Thymus (tissue), 11 donors: ENCODE measurements around the gene ZNF747. TPM values are rescaled to one million over a fixed set of nuclear protein-coding genes. Genes with fewer than 3 reads are reported as not detected.
A peak's percentile ranks its signal among the peaks of the same experiment; 100 is the strongest.
"Not testable (repeated sequence)": the region's sequence is repeated elsewhere in the genome, so short reads cannot be mapped to it uniquely, and the experiment has no call there.

Source experiments
- DNase-seq, 9 donors: peaks; one replicate each; pipeline ENCODE4 v3.0.0-alpha.2; 2013; ENCODE audit warnings: low spot score in 9 of 9, low read depth in 6 of 9, missing footprints in 1 of 9
- H3K27ac ChIP-seq, 2 donors: one replicate each; pipeline ENCODE4 v1.5.1; 2013; ENCODE audit warnings: control low read depth in 1 of 2, low read depth in 1 of 2, low read length in 1 of 2, mild to moderate bottlenecking in 1 of 2, moderate library complexity in 1 of 2
- H3K27me3 ChIP-seq, 2 donors: one replicate each; pipeline ENCODE4 v1.5.1; 2013; ENCODE audit warnings: low read length in 1 of 2; ENCODE audit not compliant: control insufficient read depth in 2 of 2, insufficient read depth in 1 of 2
- H3K36me3 ChIP-seq, 2 donors: one replicate each; pipeline ENCODE4 v1.5.1; 2013; ENCODE audit warnings: low read length in 1 of 2, mild to moderate bottlenecking in 1 of 2, moderate library complexity in 1 of 2; ENCODE audit not compliant: control insufficient read depth in 2 of 2, insufficient read depth in 2 of 2
- H3K4me1 ChIP-seq, 2 donors: one replicate each; pipeline ENCODE4 v1.5.1; 2013; ENCODE audit warnings: low read length in 2 of 2; ENCODE audit not compliant: control insufficient read depth in 2 of 2, insufficient read depth in 2 of 2
- H3K4me3 ChIP-seq, 2 donors: one replicate each; pipeline ENCODE4 v1.5.1; 2013; ENCODE audit warnings: low read length in 2 of 2, control low read depth in 1 of 2, mild to moderate bottlenecking in 1 of 2
- H3K9me3 ChIP-seq, 2 donors: one replicate each; pipeline ENCODE4 v1.5.1; 2013; ENCODE audit warnings: low read length in 1 of 2, mild to moderate bottlenecking in 1 of 2; ENCODE audit not compliant: control insufficient read depth in 2 of 2, insufficient read depth in 1 of 2
- WGBS: extraction: QIAGEN DNeasy Blood & Tissue Kit; methylation state at CpG from one replicate; pipeline ENCODE4 v1.1.7; 2013; 5-methylcytosine and 5-hydroxymethylcytosine counted together
- polyA plus RNA-seq: library from polyadenylated mRNA; stranded (reverse); fragments of 200-250 nt; gene quantifications from one replicate; pipeline ENCODE4 v1.2.3, GENCODE V29; 2013
- total RNA-seq: library from RNA; stranded (reverse); fragments of 120-200 nt; gene quantifications from one replicate; pipeline ENCODE4 v1.2.4, GENCODE V29; 2013
- donor health status: healthy.

The ZNF747 gene
- total and polyA plus RNA-seq, 2 donors, result 7.3 to 9.8 TPM

DNA sequence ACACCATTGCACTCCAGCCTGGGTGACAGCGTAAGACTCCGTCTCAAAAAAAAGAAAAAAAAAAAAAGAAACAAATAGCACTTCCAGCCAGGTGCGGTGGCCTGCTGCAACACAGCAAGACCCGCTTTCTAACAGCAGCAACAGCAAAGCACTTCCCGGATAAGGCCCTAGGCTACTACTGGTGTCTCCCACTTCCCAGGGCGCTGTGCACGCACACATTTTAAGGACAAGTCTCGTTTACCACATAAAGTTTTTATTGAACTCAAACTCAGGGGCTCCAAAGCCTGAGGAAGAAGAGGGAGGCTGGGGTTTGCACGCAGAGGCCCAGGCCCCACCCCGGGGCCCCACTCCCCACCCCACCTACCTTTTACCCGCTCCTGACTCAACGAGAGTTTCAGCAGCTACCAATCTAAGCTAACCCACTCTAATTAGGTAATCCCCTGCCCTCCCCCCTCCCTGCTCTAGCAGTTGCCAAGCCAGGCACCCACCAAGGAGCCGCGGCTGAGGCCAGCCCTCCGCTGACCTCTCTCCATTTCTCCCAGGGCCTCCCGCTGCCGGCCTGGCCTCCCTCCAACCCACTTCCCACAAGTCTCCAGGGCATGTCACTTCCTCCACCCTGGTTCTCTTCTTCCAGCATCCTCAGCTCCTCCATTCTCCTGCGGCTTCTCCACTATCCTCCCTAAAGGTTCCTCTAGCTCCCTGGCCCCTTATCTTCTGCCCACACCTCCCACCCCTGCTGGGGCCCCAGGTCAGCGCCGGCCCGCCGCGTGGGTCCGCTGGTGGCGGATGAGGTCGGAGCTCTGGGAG is 10.7 kb downstream of the ZNF747 start:
- WGBS, result 96% methylated on average over 26 of the region's 26 CpGs
- no peak overlapping the region for H3K27ac ChIP-seq
- DNase-seq, result no peak
- peaks cover 5 to 24% of the 10 kb centered on the region in 2 donors for H3K4me1 ChIP-seq
- H3K27me3 ChIP-seq, result peaks cover 6 to 16% of the 10 kb centered on the region in 2 donors
- H3K36me3 ChIP-seq, result peaks cover 33 to 38% of the 10 kb centered on the region in 2 donors
- H3K9me3 ChIP-seq, result no peaks in the 10 kb centered on the region
- no peak overlapping the region for H3K4me3 ChIP-seq

DNA sequence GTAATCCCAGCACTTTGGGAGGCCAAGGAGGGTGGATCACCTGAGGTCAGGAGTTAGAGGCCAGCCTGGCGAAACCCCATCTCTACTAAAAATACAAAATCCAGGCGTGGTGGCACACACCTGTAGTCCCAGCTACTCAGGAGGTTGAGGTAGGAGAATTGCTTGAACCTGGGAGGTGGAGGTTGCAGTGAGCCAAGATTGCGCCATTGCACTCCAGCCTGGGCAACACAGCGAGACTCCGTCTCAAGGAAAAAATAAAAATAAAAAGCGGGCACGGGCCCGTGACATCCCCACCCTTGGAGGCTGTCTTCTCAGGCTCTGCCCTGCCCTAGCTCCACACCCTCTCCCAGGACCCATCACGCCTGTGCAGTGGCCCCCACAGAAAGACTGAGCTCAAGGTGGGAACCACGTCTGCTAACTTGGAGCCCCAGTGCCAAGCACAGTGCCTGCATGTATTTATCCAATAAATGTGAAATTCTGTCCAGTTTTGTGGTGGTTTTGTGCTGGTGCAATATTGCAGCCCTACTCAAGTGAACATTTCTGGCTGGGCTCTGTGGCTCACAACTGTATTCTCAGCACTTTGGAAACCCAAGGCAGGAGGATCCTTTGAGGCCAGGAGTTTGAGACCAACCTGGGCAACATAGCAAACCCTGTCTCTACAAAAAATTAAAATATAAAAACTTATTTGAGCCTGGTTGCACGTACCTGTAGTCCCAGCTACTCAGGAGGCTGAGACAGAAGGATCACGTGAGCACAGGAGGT is 11.8 kb downstream of the ZNF747 start:
- Histone ChIP-seq H3K27me3 (peaks cover 6 to 16% of the 10 kb centered on the region in 2 donors), H3K4me1 (peaks cover 5 to 13% of the 10 kb centered on the region in 2 donors), H3K36me3 (peaks cover 44 to 48% of the 10 kb centered on the region in 2 donors)
- not testable (repeated sequence) for H3K9me3 ChIP-seq, H3K27ac ChIP-seq, DNase-seq, H3K4me3 ChIP-seq
- 98% methylated on average over 12 of the region's 12 CpGs for WGBS

DNA sequence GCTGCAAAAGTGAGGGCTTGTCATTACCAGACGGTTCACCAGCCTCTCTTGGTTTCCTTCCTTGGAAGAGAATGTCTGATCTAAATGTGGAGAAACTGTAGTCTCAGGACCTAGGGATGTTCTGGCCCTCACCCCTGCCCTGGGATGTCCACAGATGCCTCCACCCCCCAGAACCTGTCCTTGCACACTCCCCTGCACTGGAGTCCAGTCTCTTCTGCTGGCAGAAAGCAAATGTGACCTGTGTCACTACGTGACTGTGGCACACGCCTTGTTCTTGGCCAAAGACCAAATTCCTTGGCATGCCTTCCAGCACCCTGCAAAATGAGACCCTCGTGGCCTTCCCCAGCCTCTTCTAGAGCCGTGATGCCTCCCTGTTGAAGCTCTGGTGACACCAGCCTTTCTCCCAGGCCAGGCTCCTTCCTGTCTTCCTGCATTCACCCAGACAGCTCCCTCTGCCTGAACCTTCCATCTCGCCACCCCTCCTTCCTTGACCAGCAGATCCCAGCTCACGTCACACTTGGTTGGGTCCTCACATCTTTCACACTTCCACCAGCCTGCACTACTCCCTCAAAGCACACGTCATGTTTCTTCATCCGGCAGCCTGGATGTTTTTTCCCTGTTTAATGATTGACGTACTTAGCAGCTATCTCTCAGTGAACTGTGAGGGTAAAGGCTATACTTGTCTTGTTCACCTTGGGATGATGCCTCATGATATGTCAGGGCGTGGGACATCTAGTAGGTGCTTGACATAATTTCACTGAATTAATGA is 12.6 kb downstream of the ZNF747 start:
- Histone ChIP-seq H3K27me3 (peaks cover 6 to 12% of the 10 kb centered on the region in 2 donors), H3K27ac (peak overlapping the region in 1 of 2 donors; percentile 11), H3K36me3 (peaks cover 53 to 56% of the 10 kb centered on the region in 2 donors), H3K4me1 (peaks cover 0 to 7% of the 10 kb centered on the region in 2 donors), H3K4me3 (no peak overlapping the region), H3K9me3 (no peaks in the 10 kb centered on the region)
- 94% methylated on average over 11 of the region's 11 CpGs for WGBS
- no peak for DNase-seq

DNA sequence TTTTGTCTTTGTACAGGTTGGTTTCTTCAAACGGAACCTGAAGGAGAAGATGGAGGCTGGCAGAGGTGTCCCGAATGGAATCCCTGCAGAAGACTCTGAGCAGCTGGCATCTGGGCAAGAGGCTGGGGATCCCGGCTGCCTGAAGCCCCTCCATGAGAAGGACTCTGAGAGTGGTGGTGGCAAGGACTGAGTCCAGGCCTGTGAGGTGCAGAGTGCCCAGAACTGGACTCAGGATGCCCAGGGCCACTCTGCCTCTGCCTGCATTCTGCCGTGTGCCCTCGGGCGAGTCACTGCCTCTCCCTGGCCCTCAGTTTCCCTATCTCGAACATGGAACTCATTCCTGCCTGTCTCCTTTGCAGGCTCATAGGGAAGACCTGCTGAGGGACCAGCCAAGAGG is 13.2 kb downstream of the ZNF747 start:
- H3K27me3 ChIP-seq, result peaks cover 6 to 8% of the 10 kb centered on the region in 2 donors
- H3K36me3 ChIP-seq, result peaks cover 58 to 62% of the 10 kb centered on the region in 2 donors
- no peaks in the 10 kb centered on the region for H3K9me3 ChIP-seq
- H3K4me1 ChIP-seq, result peaks cover 0 to 7% of the 10 kb centered on the region in 2 donors
- WGBS, result 98% methylated on average over 7 of the region's 7 CpGs
- H3K4me3 ChIP-seq, result no peak overlapping the region
- no peak for DNase-seq
- H3K27ac ChIP-seq, result no peak overlapping the region

DNA sequence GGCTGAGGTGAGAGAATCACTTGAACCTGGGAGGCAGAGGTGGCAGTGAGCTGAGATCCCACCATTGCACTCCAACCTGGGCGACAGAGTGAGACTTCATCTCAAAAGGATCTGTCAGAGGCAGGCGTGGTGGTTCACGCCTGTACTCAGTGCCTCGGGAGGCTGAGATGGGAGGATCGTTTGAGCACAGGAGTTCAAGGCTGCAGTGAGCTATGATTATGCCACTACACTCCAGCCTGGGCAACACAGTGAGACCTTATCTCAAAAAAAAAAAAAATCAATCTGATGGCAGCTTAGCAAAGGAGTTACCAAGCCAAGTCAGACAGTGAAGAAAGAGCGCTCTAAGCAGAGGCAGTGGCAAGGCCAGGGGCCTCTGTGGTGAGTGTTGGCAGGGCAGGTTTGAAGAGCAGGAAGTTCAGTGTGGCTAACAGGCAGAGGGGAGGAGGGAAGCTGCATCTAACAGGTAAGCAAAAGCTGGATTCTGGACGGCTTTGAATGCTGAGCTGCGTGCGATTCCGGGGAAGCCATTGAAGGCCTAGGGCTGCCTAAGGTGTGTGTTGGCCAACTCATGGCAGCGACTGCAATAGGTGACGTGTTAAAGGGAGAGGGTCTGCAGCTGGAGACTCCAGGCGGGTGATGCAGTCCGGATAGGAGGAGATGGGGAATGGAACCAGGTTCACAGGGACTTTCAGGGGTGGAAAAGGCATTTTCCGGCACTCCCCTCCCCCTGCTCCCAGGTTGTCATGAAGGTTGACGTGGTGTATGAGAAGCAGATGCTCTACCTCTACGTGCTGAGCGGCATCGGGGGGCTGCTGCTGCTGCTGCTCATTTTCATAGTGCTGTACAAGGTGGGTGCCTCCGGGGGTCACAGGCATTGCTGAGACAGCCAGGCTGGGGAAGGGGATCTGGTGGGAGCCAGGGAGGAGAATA is 15.3 kb downstream of the ZNF747 start:
- Histone ChIP-seq H3K36me3 (peaks cover 76 to 77% of the 10 kb centered on the region in 2 donors), H3K9me3 (no peaks in the 10 kb centered on the region), H3K27ac (no peak overlapping the region), H3K27me3 (no peaks in the 10 kb centered on the region), H3K4me3 (no peak overlapping the region), H3K4me1 (no peaks in the 10 kb centered on the region)
- no peak for DNase-seq
- 96% methylated on average over 20 of the region's 20 CpGs for WGBS

DNA sequence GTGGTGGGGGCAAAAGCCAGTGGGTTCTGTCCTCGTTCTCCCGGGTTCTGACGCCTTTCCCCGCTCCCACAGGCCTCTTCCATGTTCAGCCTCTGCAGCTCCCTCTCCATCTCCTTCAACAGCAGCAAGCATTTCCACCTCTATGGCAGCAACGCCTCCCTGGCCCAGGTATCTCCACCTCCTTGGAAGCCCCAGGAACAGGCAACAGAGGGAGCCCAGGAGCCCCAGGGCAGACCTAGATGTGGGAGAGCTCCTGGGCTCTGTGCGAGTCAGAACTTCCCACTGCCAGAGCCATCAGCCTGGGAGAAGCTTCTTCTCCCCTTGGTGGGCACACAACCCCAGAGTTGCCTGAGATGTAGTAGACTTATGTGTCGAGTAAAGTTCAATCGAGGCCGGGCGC is 16.1 kb downstream of the ZNF747 start:
- H3K36me3 ChIP-seq, result peaks cover 83% of the 10 kb centered on the region in 2 donors
- DNase-seq, result no peak
- H3K4me1 ChIP-seq, result no peaks in the 10 kb centered on the region
- no peak overlapping the region for H3K27ac ChIP-seq
- no peak overlapping the region for H3K4me3 ChIP-seq
- WGBS, result 98% methylated on average over 10 of the region's 10 CpGs
- no peaks in the 10 kb centered on the region for H3K9me3 ChIP-seq
- no peaks in the 10 kb centered on the region for H3K27me3 ChIP-seq

DNA sequence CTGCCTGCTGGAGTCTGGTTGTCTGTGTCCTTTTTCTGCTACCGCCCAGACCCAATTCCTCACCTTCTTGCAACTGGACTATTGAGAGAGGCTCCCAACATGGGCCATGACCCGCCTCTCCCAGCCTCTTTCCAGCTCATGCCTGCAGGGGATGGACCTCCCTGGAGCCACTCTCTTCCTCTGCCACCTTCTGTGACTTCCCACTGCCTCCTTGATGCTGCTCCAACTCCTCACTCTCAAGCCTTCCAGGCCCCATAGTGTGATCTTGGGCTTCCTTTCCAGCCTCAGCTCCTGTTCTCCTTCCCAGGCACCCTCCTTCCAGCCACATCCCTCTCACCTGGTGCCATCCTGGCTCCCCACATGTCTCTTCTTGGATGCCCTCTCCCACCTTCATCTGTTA is 19.4 kb downstream of the ZNF747 start:
- H3K36me3 ChIP-seq, result peaks cover 94 to 95% of the 10 kb centered on the region in 2 donors
- 95% methylated on average over 2 of the region's 2 CpGs for WGBS
- H3K4me3 ChIP-seq, result no peak overlapping the region
- no peak for DNase-seq
- no peaks in the 10 kb centered on the region for H3K27me3 ChIP-seq
- H3K4me1 ChIP-seq, result no peaks in the 10 kb centered on the region
- H3K27ac ChIP-seq, result no peak overlapping the region
- no peaks in the 10 kb centered on the region for H3K9me3 ChIP-seq

DNA sequence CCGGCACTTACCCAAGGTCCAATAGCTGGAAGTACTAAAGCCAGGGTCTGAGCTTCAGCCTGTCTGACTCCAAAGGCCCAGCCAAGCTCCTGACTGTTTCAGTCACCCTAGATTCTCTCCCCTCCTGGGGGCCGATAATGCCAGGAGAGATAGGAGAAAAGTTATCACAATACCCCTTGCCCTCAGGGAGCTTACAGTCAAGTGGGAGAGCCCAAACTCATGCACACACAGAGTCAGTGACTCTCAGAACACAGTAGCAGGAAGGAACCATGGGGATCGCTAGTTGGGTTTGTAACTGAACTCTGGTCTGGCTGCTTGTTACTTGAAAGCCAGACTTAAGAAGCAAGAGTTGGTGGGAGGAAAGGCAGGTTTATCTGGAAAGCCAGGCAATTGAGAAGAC is 23.1 kb downstream of the ZNF747 start:
- H3K4me3 ChIP-seq, result no peak overlapping the region
- H3K9me3 ChIP-seq, result no peaks in the 10 kb centered on the region
- WGBS, result 98% methylated on average over 3 of the region's 3 CpGs
- no peak overlapping the region for H3K27ac ChIP-seq
- H3K36me3 ChIP-seq, result peaks cover 84 to 87% of the 10 kb centered on the region in 2 donors
- H3K27me3 ChIP-seq, result no peaks in the 10 kb centered on the region
- no peaks in the 10 kb centered on the region for H3K4me1 ChIP-seq
- no peak for DNase-seq
